ENCODE results near the gene OR7E24.

The OR7E24 gene

GRCh38 chr19:9250630-9251029 lies at the start of gene OR7E24:
OR7E24 (plus strand) TSS chr19:9250930; CDS start chr19:9251044, 114 bp downstream.
- DNase-seq: no peak

GRCh38 chr19:9205501-9206113 lies 45.1 kb upstream of the OR7E24 start:
- peak; percentile 89 for DNase-seq

- DNase-seq: no peak
These were observed 31.2 kb upstream of the OR7E24 start, which contains the start of gene OR7D4 for GRCh38 chr19:9219489-9219888. OR7D4 (minus strand) TSS chr19:9219589; CDS start chr19:9214837, 4,752 bp downstream.

- DNase-seq: no peak
These were observed 506 bp downstream of the OR7E24 start for GRCh38 chr19:9251236-9251635.

GRCh38 chr19:9283485-9283884 lies 32.8 kb downstream of the OR7E24 start:
- peak; percentile 64 for DNase-seq

- no peak for DNase-seq
These were observed 38.6 kb downstream of the OR7E24 start for GRCh38 chr19:9289231-9289884.

GRCh38 chr19:9295411-9295849 lies 44.7 kb downstream of the OR7E24 start:
- DNase-seq: no peak

- no peak for DNase-seq
These were observed 45.6 kb downstream of the OR7E24 start for GRCh38 chr19:9296336-9296735.

All from activated effector memory CD4-positive, alpha-beta T cell treated with anti-CD3 and anti-CD28 coated beads, Interleukin-2, amount 50 U/mL, for 16 hours (primary cell).